Right renal cortex interstitium (tissue), 3 donors: Measurements from ENCODE around the gene TP53AIP1. TPM values are rescaled to one million over a fixed set of nuclear protein-coding genes. Genes with fewer than 3 reads are reported as not detected.

Experiments used
- DNase-seq, 3 donors: peaks; one replicate each; pipeline ENCODE4 v3.0.0-alpha.2; 2013; ENCODE audit warnings: low read depth in 3 of 3, low spot score in 2 of 3
- polyA plus RNA-seq, 3 donors: library from polyadenylated mRNA; unstranded; fragments of 120-200 nt; gene quantifications; one replicate each; pipeline ENCODE4 v1.2.1, GENCODE V29; 2013; ENCODE audit not compliant: insufficient read length in 3 of 3

Gene TP53AIP1, protein sequence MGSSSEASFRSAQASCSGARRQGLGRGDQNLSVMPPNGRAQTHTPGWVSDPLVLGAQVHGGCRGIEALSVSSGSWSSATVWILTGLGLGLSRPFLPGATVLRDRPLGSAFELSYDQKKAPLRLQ
- 1 to 10 TPM in 1 of 3 donors, under 1 TPM in 2; 0.76 to 1.0 (median 0.89) TPM for polyA plus RNA-seq

GRCh38 chr11:128942817-128943427 is at the start of gene TP53AIP1:
Gene TP53AIP1, minus strand, starts transcription at chr11:128942871. Its CDS starts 5,053 bp downstream, at chr11:128937818.
- no peak for DNase-seq

GRCh38 chr11:128988242-128988970 is 45.7 kb upstream of the TP53AIP1 start:
- no peak for DNase-seq

GRCh38 chr11:128985880-128986279 is 43.2 kb upstream of the TP53AIP1 start:
- DNase-seq, result no peak

DNA sequence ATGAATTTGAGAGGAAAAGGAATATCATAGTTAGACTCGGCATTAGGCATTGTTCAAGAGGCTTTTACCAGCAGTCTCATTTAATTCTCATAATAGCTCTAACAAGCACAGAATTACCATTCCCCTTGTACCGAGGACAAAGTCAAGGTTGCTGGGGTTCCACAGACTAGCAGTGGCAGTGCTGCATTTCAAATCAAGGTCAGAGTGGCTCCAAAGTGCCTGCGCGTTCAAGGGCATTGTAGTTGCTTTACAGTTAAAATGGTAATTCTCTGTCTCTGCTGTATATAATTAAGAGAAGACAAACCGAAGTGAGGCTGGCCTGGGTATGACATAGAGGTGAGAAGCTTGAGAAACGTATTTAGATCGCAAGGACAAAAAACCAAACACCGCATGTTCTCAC is 40.4 kb upstream of the TP53AIP1 start:
- DNase-seq, result no peak

- no peak for DNase-seq
These were observed 38.6 kb upstream of the TP53AIP1 start for GRCh38 chr11:128981254-128981653.

DNA sequence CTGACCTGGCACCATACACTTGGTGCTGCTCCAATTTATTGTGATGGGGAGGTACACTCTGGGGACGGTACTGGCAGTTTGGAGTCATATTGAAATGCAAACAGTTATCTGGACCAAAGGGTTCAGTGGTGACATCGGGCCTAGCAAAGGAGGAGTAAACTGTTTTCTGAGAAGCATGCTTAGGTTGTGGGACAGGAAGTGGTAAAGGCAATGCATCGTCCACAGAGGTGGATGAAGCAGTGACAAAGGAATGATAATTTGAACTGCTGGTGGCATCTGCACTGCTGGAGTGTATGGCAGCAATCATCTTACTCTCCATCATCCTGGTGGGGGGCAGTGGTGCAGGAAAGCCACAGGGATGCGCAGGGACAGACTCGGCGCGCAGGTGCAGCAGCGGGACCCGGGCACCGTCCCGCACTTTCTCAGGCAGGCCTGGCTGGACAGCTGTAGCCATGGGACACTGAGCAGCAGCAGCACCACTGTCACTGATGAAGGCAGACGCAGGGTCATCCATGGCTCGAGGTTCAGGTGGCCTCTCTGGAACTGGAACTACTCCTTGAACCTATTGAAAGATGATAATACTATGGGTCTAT is 28.0 kb upstream of the TP53AIP1 start:
- DNase-seq, result no peak

DNA sequence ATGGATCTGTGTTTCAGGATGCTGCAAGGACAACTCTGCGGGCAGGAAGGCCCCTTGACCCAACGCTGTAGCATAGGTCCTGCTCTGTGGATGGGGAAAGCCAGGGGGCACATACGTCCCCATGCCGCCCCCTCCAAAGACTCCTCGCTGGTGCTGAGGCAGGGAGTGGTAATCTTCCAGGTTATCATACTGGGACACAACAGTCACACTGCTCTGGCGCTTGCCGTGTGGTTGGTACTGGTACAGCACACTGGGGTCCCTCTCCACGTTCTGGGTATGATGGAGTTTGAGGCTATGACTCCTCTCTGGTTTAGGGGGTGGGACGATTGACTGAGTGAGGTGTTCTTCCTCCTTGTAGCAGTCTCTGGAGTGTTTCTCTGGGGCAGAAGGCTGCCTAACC is 26.2 kb upstream of the TP53AIP1 start:
- no peak for DNase-seq

DNA sequence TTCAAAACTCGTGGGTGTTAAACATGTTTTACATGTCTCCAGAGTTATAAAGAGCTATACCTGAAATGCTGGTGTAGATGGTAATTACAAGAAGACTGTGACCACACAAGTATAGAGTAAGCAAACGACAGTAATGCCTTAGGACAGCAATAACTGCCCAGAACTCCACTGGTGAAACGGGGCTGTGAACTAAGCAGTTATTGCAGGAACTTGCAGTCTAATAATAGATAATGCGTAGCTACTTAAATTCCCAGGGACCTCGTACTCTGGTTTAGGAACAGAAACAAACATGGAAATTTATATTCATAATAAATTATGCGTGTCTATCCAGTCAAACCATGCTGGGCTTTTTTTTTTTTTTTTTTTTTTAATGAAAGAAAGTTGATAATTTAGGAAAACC is 24.9 kb upstream of the TP53AIP1 start:
- no peak for DNase-seq

DNA sequence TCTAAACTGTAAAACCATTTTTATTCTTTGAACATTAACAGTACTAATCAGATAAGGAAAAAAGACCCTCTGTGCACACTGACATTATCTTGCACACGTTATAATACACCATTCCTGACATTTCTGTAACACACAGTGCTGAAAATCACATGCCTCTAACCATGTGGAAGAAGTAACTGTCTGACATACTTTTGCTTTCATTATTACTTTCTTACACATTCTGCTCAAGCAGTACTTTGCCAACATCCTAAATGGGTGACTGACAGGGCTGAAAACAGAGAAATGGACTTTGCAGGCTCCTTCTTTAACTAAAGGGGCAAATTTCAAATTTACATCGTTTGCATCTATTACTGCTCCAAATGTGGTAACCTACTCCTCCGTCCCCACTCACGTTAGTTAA is 22.8 kb upstream of the TP53AIP1 start:
- DNase-seq, result no peak

- no peak for DNase-seq
These were observed 21.8 kb upstream of the TP53AIP1 start for GRCh38 chr11:128964463-128964930.

DNA sequence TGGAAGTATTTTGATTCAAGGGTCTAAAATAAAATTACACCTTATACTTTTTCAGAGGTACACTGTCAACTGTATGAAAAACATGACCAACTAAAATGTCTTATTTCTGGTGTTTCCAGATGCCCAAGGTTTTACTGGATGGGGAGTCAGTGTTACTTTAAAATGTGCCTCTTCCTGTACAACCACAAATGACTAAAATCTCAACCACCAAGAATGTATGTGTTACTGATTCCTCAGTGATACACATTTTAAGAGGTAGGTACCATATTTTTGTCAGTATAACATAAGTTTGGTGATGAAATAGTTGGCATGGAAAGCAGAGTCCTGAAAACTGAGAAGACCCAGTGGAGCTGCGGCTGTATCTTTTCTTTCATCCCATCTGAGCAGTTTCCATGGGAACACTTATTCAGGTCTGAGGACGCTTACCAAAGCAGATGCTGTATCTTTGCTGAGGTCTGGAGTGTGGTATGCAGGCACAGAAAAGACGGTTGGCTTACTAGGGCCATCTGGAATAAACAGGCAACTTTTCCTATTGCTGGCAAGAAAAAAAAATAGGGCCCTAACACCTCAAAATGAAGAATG is 21.2 kb upstream of the TP53AIP1 start:
- no peak for DNase-seq

- no peak for DNase-seq
These were observed 20.2 kb upstream of the TP53AIP1 start for GRCh38 chr11:128962896-128963295.

- no peak for DNase-seq
These were observed 19.0 kb upstream of the TP53AIP1 start for GRCh38 chr11:128961645-128962044.

GRCh38 chr11:128957202-128957482 is 14.5 kb upstream of the TP53AIP1 start:
- DNase-seq, result no peak

GRCh38 chr11:128956401-128957201 is 13.9 kb upstream of the TP53AIP1 start:
- peak; percentile 73 to 77 (median 73) for DNase-seq

- no peak for DNase-seq
These were observed 13.0 kb upstream of the TP53AIP1 start for GRCh38 chr11:128955636-128956035.

GRCh38 chr11:128953151-128953550 is 10.5 kb upstream of the TP53AIP1 start:
- no peak for DNase-seq

DNA sequence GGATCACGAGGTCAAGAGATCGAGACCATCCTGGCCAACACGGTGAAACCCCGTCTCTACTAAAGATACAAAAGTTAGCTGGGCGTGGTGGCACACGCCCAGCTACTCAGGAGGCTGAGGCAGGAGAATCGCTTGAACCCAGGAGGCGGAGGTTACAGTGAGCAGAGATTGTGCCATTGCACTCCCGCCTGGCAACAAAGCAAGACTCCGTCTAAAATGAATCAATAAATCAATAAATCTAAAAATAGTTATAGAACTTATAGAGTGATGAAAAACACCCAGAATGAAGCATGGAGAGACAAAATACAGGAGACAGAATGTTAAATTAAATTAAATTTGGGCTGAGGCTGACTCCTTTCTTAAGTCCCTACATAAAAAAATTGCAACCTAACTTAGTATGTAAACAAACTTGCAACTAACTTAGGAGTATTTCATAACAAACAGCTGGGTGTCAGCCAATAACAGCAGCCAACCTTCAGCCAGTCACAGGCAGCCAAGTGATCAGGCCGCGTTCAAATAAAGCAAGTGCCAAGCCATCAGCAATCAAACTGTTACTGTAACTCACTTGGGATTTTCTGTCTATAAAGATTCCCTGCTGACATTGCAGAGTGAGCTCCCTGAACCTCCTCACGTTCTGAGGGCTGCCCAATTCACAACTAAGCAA is 7.3 kb upstream of the TP53AIP1 start:
- no peak for DNase-seq

DNA sequence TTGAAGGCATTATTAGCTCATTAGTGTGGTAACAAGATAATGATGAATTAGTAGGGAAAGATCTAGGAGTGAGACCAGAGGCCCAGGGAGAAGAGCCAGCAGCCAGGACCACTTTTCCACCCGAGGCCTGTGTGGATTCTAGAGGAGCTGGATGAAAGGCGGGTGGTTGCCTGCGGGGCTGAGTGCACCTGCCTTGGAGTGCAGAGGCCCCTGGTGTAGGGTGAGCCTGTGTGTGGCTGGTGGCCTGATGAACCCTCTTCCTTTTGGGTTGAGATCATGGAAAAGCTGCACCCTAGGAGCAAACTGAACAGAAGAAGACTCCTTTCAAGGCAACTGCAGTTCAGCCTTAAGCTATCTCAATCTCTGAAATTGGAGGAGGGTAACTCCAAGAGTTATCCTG is 5.9 kb upstream of the TP53AIP1 start:
- DNase-seq, result no peak

DNA sequence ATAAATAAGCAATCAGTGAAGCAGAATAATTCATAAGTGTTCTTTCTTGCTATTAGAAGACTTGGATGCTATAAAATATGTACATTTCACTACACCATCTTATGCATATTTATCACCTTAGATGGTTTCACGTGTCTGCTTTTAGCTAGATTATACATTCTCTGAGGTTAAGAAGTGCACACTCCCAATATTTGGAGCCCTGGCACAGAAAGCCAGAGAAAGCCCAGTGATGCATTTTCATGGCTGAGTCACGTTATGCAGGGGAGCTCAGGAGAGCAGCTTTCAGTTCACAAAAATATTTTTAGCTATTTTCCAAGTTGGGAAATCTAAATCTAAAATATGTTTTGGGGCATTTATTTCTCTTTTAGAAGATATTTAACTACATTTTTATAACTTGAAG is 5.1 kb upstream of the TP53AIP1 start:
- DNase-seq, result no peak
